Upper lobe of right lung (tissue), 1 donor: Measurements from ENCODE around the gene GGT6. TPM values are rescaled to one million over a fixed set of nuclear protein-coding genes. Genes with fewer than 3 reads are reported as not detected.

ENCODE experiments used
- ATAC-seq: fragments of 200-7000 bp; cut with Tn5 transposase; one replicate; pipeline ENCODE4 v1.9.1; 2020; ENCODE audit warnings: mild to moderate bottlenecking, moderate library complexity
- DNase-seq: peaks from one replicate; pipeline ENCODE4 v3.0.0-alpha.2; 2020
- H3K27ac ChIP-seq: fragments of 200-600 bp; one replicate; pipeline ENCODE4 v1.8.0; 2022
- H3K27me3 ChIP-seq: fragments of 200-600 bp; one replicate; pipeline ENCODE4 v1.8.0; 2022; ENCODE audit warnings: mild to moderate bottlenecking
- H3K36me3 ChIP-seq: fragments of 200-600 bp; one replicate; pipeline ENCODE4 v1.8.0; 2022
- H3K4me1 ChIP-seq: fragments of 200-600 bp; one replicate; pipeline ENCODE4 v1.8.0; 2022
- H3K4me3 ChIP-seq: fragments of 200-600 bp; one replicate; pipeline ENCODE4 v1.8.0; 2022; ENCODE audit warnings: mild to moderate bottlenecking
- H3K9me3 ChIP-seq: fragments of 200-600 bp; one replicate; pipeline ENCODE4 v1.8.0; 2022
- CTCF ChIP-seq: fragments of 200-600 bp; IDR thresholded peaks from one replicate; pipeline ENCODE4 v1.8.0; 2022; ENCODE audit warnings: antibody characterized with exemption
- intact Hi-C: fragments of 100-400 bp; cut with DNase I; formaldehyde crosslinking; loops from one replicate; pipeline ENCODE4 v1.11.0; 2022
- total RNA-seq: library from RNA; stranded (reverse); fragmentation: NEBNext Ultra II Directional; extraction: Animal tissue kit (Norgen Biotek cat#: 25700); gene quantifications from one replicate; pipeline ENCODE4 v1.2.1, GENCODE V29; 2021
- donor health status: DM: no; HTN: yes; CAD: no; lungs with severe emphysema.

The GGT6 gene
- total RNA-seq, 1 donor from 2014 or later, result 5.6 TPM

- no peak for ATAC-seq
- intact Hi-C loops, result loop anchor here (10.0 kb wide), 1 partner anchor 115 kb away; no protein-coding TSS in a partner anchor
- no peak overlapping the region for H3K4me3 ChIP-seq
- H3K4me1 ChIP-seq, result peaks cover 20% of the 10 kb centered on the region
- H3K36me3 ChIP-seq, result peaks cover 59% of the 10 kb centered on the region
- no peak for DNase-seq
- TF ChIP-seq CTCF, result peak; percentile 25
- H3K27me3 ChIP-seq, result no peaks in the 10 kb centered on the region
- H3K27ac ChIP-seq, result peak overlapping the region; percentile 17
- no peaks in the 10 kb centered on the region for H3K9me3 ChIP-seq
These were observed 20.1 kb downstream of the GGT6 start for GRCh38 chr17:4540224-4540651.

GRCh38 chr17:4539576-4540223 is 20.7 kb downstream of the GGT6 start:
- H3K27ac ChIP-seq, result peak overlapping the region; percentile 11
- intact Hi-C loops, result loop anchor here (10.0 kb wide), 1 partner anchor 115 kb away; no protein-coding TSS in a partner anchor
- H3K27me3 ChIP-seq, result no peaks in the 10 kb centered on the region
- peaks cover 20% of the 10 kb centered on the region for H3K4me1 ChIP-seq
- no peak for TF ChIP-seq CTCF
- H3K4me3 ChIP-seq, result no peak overlapping the region
- DNase-seq (no peak), ATAC-seq (no peak)
- H3K9me3 ChIP-seq, result no peaks in the 10 kb centered on the region
- peaks cover 54% of the 10 kb centered on the region for H3K36me3 ChIP-seq

- H3K27me3 ChIP-seq, result no peaks in the 10 kb centered on the region
These were observed 21.4 kb downstream of the GGT6 start for GRCh38 chr17:4539025-4539424.

GRCh38 chr17:4538236-4539002 is 22.0 kb downstream of the GGT6 start:
- no peaks in the 10 kb centered on the region for H3K9me3 ChIP-seq
- H3K4me3 ChIP-seq, result no peak overlapping the region
- H3K36me3 ChIP-seq, result peaks cover 44% of the 10 kb centered on the region
- no peak for TF ChIP-seq CTCF
- peak overlapping the region; percentile 63 for H3K27ac ChIP-seq
- H3K27me3 ChIP-seq, result no peaks in the 10 kb centered on the region
- peaks cover 20% of the 10 kb centered on the region for H3K4me1 ChIP-seq
- intact Hi-C loops, result no loop called here
- no peak for DNase-seq
- ATAC-seq, result no peak

More at GRCh38 chr17:4539025-4539424, 21.4 kb downstream of the GGT6 start:
- TF ChIP-seq CTCF, result no peak
- intact Hi-C loops, result no loop called here
- ATAC-seq (no peak), DNase-seq (no peak)
- Histone ChIP-seq H3K4me3 (no peak overlapping the region), H3K4me1 (peaks cover 20% of the 10 kb centered on the region), H3K36me3 (peaks cover 47% of the 10 kb centered on the region), H3K27ac (no peak overlapping the region), H3K9me3 (no peaks in the 10 kb centered on the region)

GRCh38 chr17:4537451-4538235 is 22.7 kb downstream of the GGT6 start:
- Histone ChIP-seq H3K4me1 (peaks cover 20% of the 10 kb centered on the region), H3K4me3 (no peak overlapping the region), H3K27ac (peak overlapping the region; percentile 63), H3K9me3 (no peaks in the 10 kb centered on the region), H3K27me3 (no peaks in the 10 kb centered on the region), H3K36me3 (peaks cover 36% of the 10 kb centered on the region)
- no peak for TF ChIP-seq CTCF
- ATAC-seq (no peak), DNase-seq (no peak)
- intact Hi-C loops, result no loop called here
